Adrenal gland (tissue), 12 donors: Measurements from ENCODE around the gene BPGM. TPM values are rescaled to one million over a fixed set of nuclear protein-coding genes. Genes with fewer than 3 reads are reported as not detected.

ENCODE experiments used
- DNase-seq, 7 donors: peaks; one replicate each; pipeline ENCODE4 v3.0.0-alpha.2; 2019 to 2020
- H3K27ac ChIP-seq, 5 donors: fragments of 200-600 bp; sonication (generic) in 4 of 5; 1 replicate in 3 of 5; 2 replicates in 2 of 5; pipeline versions ENCODE4 v1.5.1 to v1.8.0; 2016 to 2020; ENCODE audit warnings: mild to moderate bottlenecking in 1 of 5
- H3K27me3 ChIP-seq: fragments of 200-600 bp; 2 replicates; pipeline ENCODE4 v1.8.0; 2021
- H3K36me3 ChIP-seq, 2 donors: fragments of 200-600 bp; replicated peaks in 1 of 2; 1 replicate in 1 of 2; 2 replicates in 1 of 2; pipeline versions ENCODE4 v1.5.1 to v1.8.0; 2018 to 2022
- H3K4me1 ChIP-seq, 2 donors: fragments of 200-600 bp; replicated peaks in 1 of 2; 1 replicate in 1 of 2; 2 replicates in 1 of 2; pipeline versions ENCODE4 v1.5.1 to v1.8.0; 2018 to 2021
- H3K4me3 ChIP-seq, 4 donors: fragments of 200-600 bp; sonication (generic) in 3 of 4; one replicate each; pipeline ENCODE4 v1.5.1; 2016 to 2018
- H3K9me3 ChIP-seq, 3 donors: fragments of 200-600 bp; sonication (generic) in 1 of 3; replicated peaks in 1 of 3; 1 replicate in 2 of 3; 2 replicates in 1 of 3; pipeline versions ENCODE4 v1.5.1 to v1.8.0; 2016 to 2021
- POLR2A ChIP-seq, 2 donors: fragments of 450-650 bp; IDR thresholded peaks; one replicate each; pipeline ENCODE4 v1.6.1; 2017; ENCODE audit warnings: antibody characterized with exemption in 2 of 2, mild to moderate bottlenecking in 2 of 2, moderate library complexity in 1 of 2
- WGBS, 4 donors: extraction: QIAGEN DNeasy Blood & Tissue Kit in 2 of 4; methylation state at CpG; one replicate each; pipeline versions ENCODE4 v1.1.5 to v1.1.7; 2013 to 2017; 5-methylcytosine and 5-hydroxymethylcytosine counted together
- intact Hi-C, 2 donors: fragments of 100-400 bp; cut with DNase I; formaldehyde crosslinking; loops; one replicate each; pipeline versions ENCODE4 v1.14.1 to v1.15.0; 2022 to 2023
- polyA plus RNA-seq, 3 donors: library from polyadenylated mRNA; stranded (reverse); fragments of 200-250 nt in 2 of 3; fragments of 350-450 nt in 1 of 3; fragmentation: Illumina TruSeq in 1 of 3; extraction: RNeasy Lipid Tissue Mini Kit (QIAGEN cat#74804) in 1 of 3; gene quantifications; one replicate each; pipeline ENCODE4 v1.2.3, GENCODE V29; 2013 to 2014
- total RNA-seq, 9 donors: library from RNA; depleted of rRNA in 4 of 9; stranded (reverse); fragments of >200 nt in 4 of 9; fragments of 120-200 nt in 1 of 9; fragmentation: NEBNext Ultra II Directional in 1 of 9; extraction: Animal tissue kit (Norgen Biotek cat#: 25700) in 1 of 9; gene quantifications; one replicate each; pipeline versions ENCODE4 v1.1.0 to v1.2.4, GENCODE V29; 2013 to 2023
- TF ChIP-seq, protein P1 (sequence below), 6 experiments: fragments of 450-650 bp in 4 of 6; fragments of 200-600 bp in 2 of 6; sonication (generic) in 1 of 6; IDR thresholded peaks; 1 replicate in 5 of 6; 2 replicates in 1 of 6; pipeline versions ENCODE4 v1.5.1 to v1.8.0; 2016 to 2021; ENCODE audit warnings: antibody characterized with exemption in 6 of 6, mild to moderate bottlenecking in 2 of 6, moderate library complexity in 1 of 6
- donor health status: healthy with polysubstance abuse.
- donor health status: Bipolar disorder and iron deficiency.
- donor health status: DM: yes; HTN: yes; CAD: no.
- donor health status: DM: no; HTN: no; CAD: no.
- donor health status: DM: no; HTN: no; CAD: no.
- donor health status: DM: yes; HTN: yes; CAD: no.

BPGM gene
- total and polyA plus RNA-seq, 12 donors, result 12.1 to 34.8 (median 17.9) TPM

GRCh38 chr7:134714470-134715205, 68.0 kb downstream of the BPGM start:
- intact Hi-C loops, result no loop called here
- 75 to 93% (median 91%) methylated on average over 2 of the region's 2 CpGs for WGBS, 4 donors
- DNase-seq, result no peak

DNA sequence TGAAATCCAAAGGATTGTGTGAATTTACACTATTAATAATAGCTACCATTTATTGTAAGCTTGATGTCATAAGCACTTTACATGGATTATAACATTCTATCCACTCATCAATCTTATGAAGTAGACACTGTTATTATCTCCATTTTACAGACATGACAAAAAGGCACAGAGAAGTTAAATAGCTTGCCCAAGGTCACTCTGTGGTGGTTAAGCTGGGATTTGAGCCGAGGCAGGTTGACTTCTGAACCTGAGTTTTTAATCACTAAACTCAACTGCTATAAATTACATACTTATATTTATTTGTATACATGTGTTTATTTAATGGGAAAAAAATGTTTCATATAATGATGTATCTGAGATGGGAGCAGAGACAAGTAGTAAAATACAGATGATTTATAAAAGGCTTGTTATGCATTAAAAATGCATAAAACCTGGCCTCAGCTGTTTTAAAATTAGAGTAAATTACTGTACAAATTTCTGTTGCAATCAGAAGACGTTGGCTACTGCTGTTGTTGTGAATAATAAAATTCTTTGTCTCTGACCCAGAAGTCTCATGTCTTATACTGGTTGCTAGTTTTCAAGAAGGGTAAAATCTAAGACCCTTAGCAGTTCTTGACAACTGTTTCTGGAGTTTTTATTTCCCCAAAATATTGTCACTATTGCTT, 71.7 kb downstream of the BPGM start:
- H3K36me3 ChIP-seq, result no peaks in the 10 kb centered on the region

More at GRCh38 chr7:134714470-134715205, 68.0 kb downstream of the BPGM start:
- H3K9me3 ChIP-seq, result no peaks in the 10 kb centered on the region
- no peak overlapping the region for H3K27ac ChIP-seq
- no peak overlapping the region for H3K4me3 ChIP-seq
- no peaks in the 10 kb centered on the region for H3K36me3 ChIP-seq
- TF ChIP-seq, protein P1, sequence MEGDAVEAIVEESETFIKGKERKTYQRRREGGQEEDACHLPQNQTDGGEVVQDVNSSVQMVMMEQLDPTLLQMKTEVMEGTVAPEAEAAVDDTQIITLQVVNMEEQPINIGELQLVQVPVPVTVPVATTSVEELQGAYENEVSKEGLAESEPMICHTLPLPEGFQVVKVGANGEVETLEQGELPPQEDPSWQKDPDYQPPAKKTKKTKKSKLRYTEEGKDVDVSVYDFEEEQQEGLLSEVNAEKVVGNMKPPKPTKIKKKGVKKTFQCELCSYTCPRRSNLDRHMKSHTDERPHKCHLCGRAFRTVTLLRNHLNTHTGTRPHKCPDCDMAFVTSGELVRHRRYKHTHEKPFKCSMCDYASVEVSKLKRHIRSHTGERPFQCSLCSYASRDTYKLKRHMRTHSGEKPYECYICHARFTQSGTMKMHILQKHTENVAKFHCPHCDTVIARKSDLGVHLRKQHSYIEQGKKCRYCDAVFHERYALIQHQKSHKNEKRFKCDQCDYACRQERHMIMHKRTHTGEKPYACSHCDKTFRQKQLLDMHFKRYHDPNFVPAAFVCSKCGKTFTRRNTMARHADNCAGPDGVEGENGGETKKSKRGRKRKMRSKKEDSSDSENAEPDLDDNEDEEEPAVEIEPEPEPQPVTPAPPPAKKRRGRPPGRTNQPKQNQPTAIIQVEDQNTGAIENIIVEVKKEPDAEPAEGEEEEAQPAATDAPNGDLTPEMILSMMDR (IDR thresholded peaks at IDR 0.05), result no peak
- TF ChIP-seq POLR2A (IDR thresholded peaks at IDR 0.05), result no peak
- H3K27me3 ChIP-seq, result no peaks in the 10 kb centered on the region
- peaks cover 0 to 3% of the 10 kb centered on the region in 2 donors for H3K4me1 ChIP-seq

GRCh38 chr7:134720091-134720935, 73.7 kb downstream of the BPGM start:
- DNase-seq, result no peak
- Histone ChIP-seq H3K4me1 (peaks cover 0 to 9% of the 10 kb centered on the region in 2 donors), H3K9me3 (no peaks in the 10 kb centered on the region), H3K36me3 (no peaks in the 10 kb centered on the region), H3K4me3 (no peak overlapping the region), H3K27me3 (no peaks in the 10 kb centered on the region), H3K27ac (peak overlapping the region in 3 of 5 donors; percentile 20 to 84 (median 68))
- TF ChIP-seq POLR2A (IDR thresholded peaks at IDR 0.05), result no peak
- TF ChIP-seq, protein P1 (IDR thresholded peaks at IDR 0.05), result no peak
- intact Hi-C loops, result no loop called here
- WGBS, 4 donors, result 34 to 52% (median 48%) methylated on average over 5 of the region's 5 CpGs

More for the DNA sequence above, 71.7 kb downstream of the BPGM start:
- H3K27ac ChIP-seq, result no peak overlapping the region
- no peaks in the 10 kb centered on the region for H3K9me3 ChIP-seq
- intact Hi-C loops, result no loop called here
- peaks cover 0 to 9% of the 10 kb centered on the region in 2 donors for H3K4me1 ChIP-seq
- H3K27me3 ChIP-seq, result no peaks in the 10 kb centered on the region
- no peak for DNase-seq
- no peak overlapping the region for H3K4me3 ChIP-seq
- WGBS, 4 donors, result 36 to 44% (median 42%) methylated on average over 2 of the region's 2 CpGs
- TF ChIP-seq, protein P1 (IDR thresholded peaks at IDR 0.05), result no peak
- TF ChIP-seq POLR2A (IDR thresholded peaks at IDR 0.05), result no peak

- H3K27me3 ChIP-seq, result no peaks in the 10 kb centered on the region
- DNase-seq, result no peak
- no peak overlapping the region for H3K4me3 ChIP-seq
- peaks cover 0 to 6% of the 10 kb centered on the region in 2 donors for H3K4me1 ChIP-seq
- H3K27ac ChIP-seq, result peak overlapping the region in 2 of 5 donors; percentile 20 to 74
- intact Hi-C loops, result no loop called here
- 45 to 94% (median 62%) methylated on average over 2 of the region's 2 CpGs for WGBS, 4 donors
- H3K36me3 ChIP-seq, result no peaks in the 10 kb centered on the region
- H3K9me3 ChIP-seq, result no peaks in the 10 kb centered on the region
- TF ChIP-seq POLR2A (IDR thresholded peaks at IDR 0.05), result no peak
Observed at GRCh38 chr7:134721171-134721570, 74.5 kb downstream of the BPGM start.
